Heart right ventricle (tissue), 16 donors: Measurements from ENCODE around the gene ZBTB44. TPM values are rescaled to one million over a fixed set of nuclear protein-coding genes. Genes with fewer than 3 reads are reported as not detected.

Source experiments
- ATAC-seq, 8 donors: fragments of 200-7000 bp; cut with Tn5 transposase; one replicate each; pipeline ENCODE4 v1.9.1; 2020; ENCODE audit warnings: mild to moderate bottlenecking in 8 of 8, moderate library complexity in 8 of 8, moderate number of reproducible peaks in 1 of 8
- DNase-seq, 2 donors: peaks; one replicate each; pipeline ENCODE4 v3.0.0-alpha.2; 2020
- H3K27ac ChIP-seq, 10 donors: fragments of 200-600 bp; sonication (generic) in 2 of 10; one replicate each; pipeline versions ENCODE4 v1.5.0 to v1.8.0; 2020 to 2022; ENCODE audit warnings: mild to moderate bottlenecking in 3 of 10
- H3K27me3 ChIP-seq, 7 donors: fragments of 200-600 bp; one replicate each; pipeline ENCODE4 v1.8.0; 2021 to 2022; ENCODE audit warnings: mild to moderate bottlenecking in 2 of 7
- H3K36me3 ChIP-seq, 9 donors: fragments of 200-600 bp; sonication (generic) in 1 of 9; one replicate each; pipeline versions ENCODE4 v1.5.0 to v1.8.0; 2020 to 2022; ENCODE audit warnings: mild to moderate bottlenecking in 2 of 9
- H3K4me1 ChIP-seq, 9 donors: fragments of 200-600 bp; sonication (generic) in 1 of 9; one replicate each; pipeline versions ENCODE4 v1.5.0 to v1.8.0; 2020 to 2022; ENCODE audit warnings: mild to moderate bottlenecking in 4 of 9
- H3K4me3 ChIP-seq, 10 donors: fragments of 200-600 bp; sonication (generic) in 2 of 10; one replicate each; pipeline versions ENCODE4 v1.5.0 to v1.8.0; 2020 to 2022; ENCODE audit warnings: mild to moderate bottlenecking in 7 of 10, moderate library complexity in 2 of 10
- H3K9me3 ChIP-seq, 11 donors: fragments of 200-600 bp in 10 of 11; sonication (generic) in 2 of 11; one replicate each; pipeline versions ENCODE4 v1.5.0 to v1.8.0; 2013 to 2022; ENCODE audit warnings: mild to moderate bottlenecking in 2 of 11, control low read depth in 1 of 11, moderate library complexity in 1 of 11
- WGBS, 2 donors: extraction: QIAGEN DNeasy Blood & Tissue Kit; methylation state at CpG; one replicate each; pipeline ENCODE4 v1.1.7; 2013; ENCODE audit warnings: inconsistent platforms in 1 of 2; 5-methylcytosine and 5-hydroxymethylcytosine counted together
- intact Hi-C, 10 donors: fragments of 100-400 bp; cut with DNase I; formaldehyde crosslinking; loops; one replicate each; pipeline versions ENCODE4 v1.11.1 to v1.14.2; 2022
- polyA plus RNA-seq, 2 donors: library from polyadenylated mRNA; stranded (reverse); fragments of 200-250 nt; gene quantifications; one replicate each; pipeline ENCODE4 v1.2.3, GENCODE V29; 2013
- total RNA-seq, 10 donors: library from RNA; stranded (reverse); fragmentation: NEBNext Ultra II Directional in 3 of 10; extraction: Animal tissue kit (Norgen Biotek cat#: 25700) in 3 of 10; gene quantifications; one replicate each; pipeline versions ENCODE4 v1.2.1 to v1.2.4, GENCODE V29; 2021 to 2023
- TF ChIP-seq, protein P1 (sequence below), 9 donors: fragments of 200-600 bp; sonication (generic) in 2 of 9; IDR thresholded peaks; one replicate each; pipeline versions ENCODE4 v1.5.0 to v1.8.0; 2021 to 2022; ENCODE audit warnings: antibody characterized with exemption in 9 of 9, mild to moderate bottlenecking in 5 of 9, moderate library complexity in 1 of 9
- donor health status: Arrhythmogenic right ventricular cardiomyopathy.
- donor health status: ischemic (EF 13 %, LVEDD 7.1; RV severe dilation, severe dysfunction).
- donor health status: healthy with polysubstance abuse.
- donor health status: DM: no; HTN: yes; CAD: no.
- donor health status: DM: no; HTN: no; CAD: no.
- donor health status: ischemic (EF 25% LVEDD 6.9; RV normal size, moderate dysfunction).
- donor health status: ischemic (EF 25% LVEDD 5.7; RV mildly dilated, moderate dysfunction).
- donor health status: healthy.
- donor health status: DM: yes; HTN: yes; CAD: no.
- donor health status: Ischemic cardiomyopathy.
- donor health status: ischemic (EF 35%, LVEDD 5.7; RV mildly dilated, moderate dysfunction).
- donor health status: nonischemic (EF 11% LVEDD 7.7; RV severe dilation, severe dysfunction).
- donor health status: DM: yes; HTN: yes; CAD: no.
- donor health status: PGD.
- donor health status: ischemic (EF 29% LVEDD 5.4; RV normal size, mild dysfunction).
- donor health status: nonischemic (EF 23%, LVEDD 6.1; RV moderate dilation, normal function).

Gene ZBTB44
- total and polyA plus RNA-seq, 12 donors, result 6.8 to 51.6 (median 39.3) TPM

DNA sequence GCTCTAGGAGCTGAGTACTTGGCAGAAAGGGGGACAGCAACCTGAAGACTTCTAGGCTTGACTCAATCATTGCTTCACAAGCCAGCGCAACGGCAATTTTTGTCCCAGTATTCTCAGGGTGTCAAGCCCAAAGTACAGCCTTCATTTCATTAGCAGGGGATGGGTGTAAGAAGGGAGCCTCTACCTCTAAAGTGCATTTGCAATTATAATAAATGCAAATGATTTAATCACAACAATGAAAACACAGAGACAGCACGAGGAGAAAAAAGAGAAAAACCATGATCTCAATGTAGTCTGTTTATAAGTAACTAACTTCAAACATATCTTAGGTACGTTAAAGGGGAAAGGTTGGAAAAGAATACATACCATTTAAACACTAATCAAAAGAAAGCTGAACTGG, 34.7 kb downstream of the ZBTB44 start:
- Histone ChIP-seq H3K27me3 (no peaks in the 10 kb centered on the region), H3K9me3 (peaks cover 0 to 30% (median 12%) of the 10 kb centered on the region in 11 donors), H3K36me3 (peaks cover 0 to 10% (median 0%) of the 10 kb centered on the region in 9 donors), H3K4me1 (peaks cover 0 to 7% (median 0%) of the 10 kb centered on the region in 9 donors), H3K27ac (no peak overlapping the region), H3K4me3 (no peak overlapping the region)
- 96 to 98% methylated on average over 4 of the region's 4 CpGs for WGBS, 2 donors
- intact Hi-C loops, result no loop called here
- ATAC-seq, result no peak
- DNase-seq, result no peak
- TF ChIP-seq, protein P1, sequence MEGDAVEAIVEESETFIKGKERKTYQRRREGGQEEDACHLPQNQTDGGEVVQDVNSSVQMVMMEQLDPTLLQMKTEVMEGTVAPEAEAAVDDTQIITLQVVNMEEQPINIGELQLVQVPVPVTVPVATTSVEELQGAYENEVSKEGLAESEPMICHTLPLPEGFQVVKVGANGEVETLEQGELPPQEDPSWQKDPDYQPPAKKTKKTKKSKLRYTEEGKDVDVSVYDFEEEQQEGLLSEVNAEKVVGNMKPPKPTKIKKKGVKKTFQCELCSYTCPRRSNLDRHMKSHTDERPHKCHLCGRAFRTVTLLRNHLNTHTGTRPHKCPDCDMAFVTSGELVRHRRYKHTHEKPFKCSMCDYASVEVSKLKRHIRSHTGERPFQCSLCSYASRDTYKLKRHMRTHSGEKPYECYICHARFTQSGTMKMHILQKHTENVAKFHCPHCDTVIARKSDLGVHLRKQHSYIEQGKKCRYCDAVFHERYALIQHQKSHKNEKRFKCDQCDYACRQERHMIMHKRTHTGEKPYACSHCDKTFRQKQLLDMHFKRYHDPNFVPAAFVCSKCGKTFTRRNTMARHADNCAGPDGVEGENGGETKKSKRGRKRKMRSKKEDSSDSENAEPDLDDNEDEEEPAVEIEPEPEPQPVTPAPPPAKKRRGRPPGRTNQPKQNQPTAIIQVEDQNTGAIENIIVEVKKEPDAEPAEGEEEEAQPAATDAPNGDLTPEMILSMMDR (IDR thresholded peaks at IDR 0.05), result no peak

DNA sequence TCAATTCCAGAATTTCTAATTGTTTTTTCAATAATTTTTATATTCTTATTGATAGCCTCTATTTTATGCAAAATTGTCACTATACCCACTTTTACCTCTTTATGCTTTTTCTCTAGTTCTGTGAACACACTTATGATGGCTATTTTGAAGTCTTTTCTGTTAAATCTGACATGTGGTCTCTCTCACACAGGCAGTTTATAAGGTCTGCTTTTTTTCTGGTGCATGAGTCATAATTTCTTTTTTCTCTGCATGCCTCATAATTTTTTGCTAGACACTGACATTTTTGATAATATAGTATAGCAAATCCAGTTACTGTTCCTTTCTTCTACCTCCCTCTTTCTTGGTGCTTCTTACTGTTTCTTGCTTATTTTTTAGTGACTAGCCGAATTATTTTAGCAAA, 36.0 kb downstream of the ZBTB44 start:
- H3K36me3 ChIP-seq, result peaks cover 0 to 10% (median 0%) of the 10 kb centered on the region in 9 donors
- DNase-seq, result no peak
- intact Hi-C loops, result no loop called here
- H3K4me3 ChIP-seq, result no peak overlapping the region
- no peak for ATAC-seq
- peaks cover 0 to 30% (median 12%) of the 10 kb centered on the region in 11 donors for H3K9me3 ChIP-seq
- H3K27me3 ChIP-seq, result no peaks in the 10 kb centered on the region
- 93 to 100% methylated on average over 1 of the region's 1 CpG for WGBS, 2 donors
- H3K4me1 ChIP-seq, result peaks cover 0 to 7% (median 0%) of the 10 kb centered on the region in 9 donors
- no peak overlapping the region for H3K27ac ChIP-seq
- TF ChIP-seq, protein P1 (IDR thresholded peaks at IDR 0.05), result no peak

DNA sequence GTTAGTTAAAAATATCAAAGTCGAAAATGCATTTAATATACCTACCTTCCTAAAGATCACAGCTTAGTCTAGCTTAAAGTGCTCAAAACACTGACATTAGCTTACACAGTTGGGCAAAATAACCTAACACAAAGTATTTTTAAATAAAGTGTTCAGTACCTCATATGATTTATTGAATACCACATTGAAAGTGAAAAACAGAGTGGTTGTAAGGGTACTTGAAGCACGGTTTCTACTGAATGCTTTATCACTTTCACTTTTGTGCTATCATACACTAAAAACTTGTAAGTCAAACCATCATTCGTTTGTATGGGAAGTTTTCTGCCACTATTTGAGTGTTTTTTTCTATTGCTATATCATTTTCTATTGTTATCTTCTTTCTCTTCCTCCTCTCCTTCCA, 36.6 kb downstream of the ZBTB44 start:
- no peak overlapping the region for H3K27ac ChIP-seq
- no peak for ATAC-seq

DNA sequence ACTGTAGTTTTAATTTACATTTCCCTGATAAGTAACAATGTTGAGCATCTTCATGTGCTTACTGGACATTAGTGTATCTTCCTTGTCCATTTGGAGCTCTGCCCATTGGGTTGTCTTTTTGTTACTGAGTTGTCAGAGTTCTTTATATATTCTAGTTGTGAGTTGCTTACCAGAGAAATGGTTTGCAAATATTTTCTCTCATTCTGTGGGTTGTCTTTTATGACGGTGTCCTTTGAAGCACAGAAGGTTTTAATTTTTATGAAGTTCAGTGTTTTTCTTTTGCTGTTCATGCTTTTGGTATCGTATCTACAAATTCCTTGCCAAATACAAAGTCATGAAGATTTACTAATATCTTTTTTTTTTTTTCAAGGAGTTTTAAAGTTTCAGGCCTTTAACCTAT, 42.4 kb downstream of the ZBTB44 start:
- ATAC-seq (no peak), DNase-seq (no peak)
- Histone ChIP-seq H3K9me3 (peaks cover 0 to 5% (median under 1%) of the 10 kb centered on the region in 11 donors), H3K36me3 (peaks cover 0 to 16% (median 6%) of the 10 kb centered on the region in 9 donors), H3K4me1 (peaks cover 0 to 9% (median 0%) of the 10 kb centered on the region in 9 donors), H3K27me3 (no peaks in the 10 kb centered on the region), H3K4me3 (no peak overlapping the region), H3K27ac (no peak overlapping the region)
- WGBS, 2 donors, result 71 to 92% methylated on average over 2 of the region's 2 CpGs
- TF ChIP-seq, protein P1 (IDR thresholded peaks at IDR 0.05), result no peak
- intact Hi-C loops, result no loop called here

More for the DNA sequence above, 36.6 kb downstream of the ZBTB44 start:
- WGBS, 2 donors, result 91% methylated on average over 3 of the region's 3 CpGs
- H3K9me3 ChIP-seq, result peaks cover 0 to 30% (median 12%) of the 10 kb centered on the region in 11 donors
- TF ChIP-seq, protein P1 (IDR thresholded peaks at IDR 0.05), result no peak
- peaks cover 0 to 10% (median 0%) of the 10 kb centered on the region in 9 donors for H3K36me3 ChIP-seq
- DNase-seq, result no peak
- H3K27me3 ChIP-seq, result no peaks in the 10 kb centered on the region
- intact Hi-C loops, result no loop called here
- H3K4me3 ChIP-seq, result no peak overlapping the region
- peaks cover 0 to 2% (median 0%) of the 10 kb centered on the region in 9 donors for H3K4me1 ChIP-seq
